Measurements from ENCODE around the gene MLANA.

Gene MLANA

GRCh38 chr9:5900622-5901021 lies 9.9 kb downstream of the MLANA start:
- no peak for DNase-seq (ENCODE audit: low read depth)

DNA sequence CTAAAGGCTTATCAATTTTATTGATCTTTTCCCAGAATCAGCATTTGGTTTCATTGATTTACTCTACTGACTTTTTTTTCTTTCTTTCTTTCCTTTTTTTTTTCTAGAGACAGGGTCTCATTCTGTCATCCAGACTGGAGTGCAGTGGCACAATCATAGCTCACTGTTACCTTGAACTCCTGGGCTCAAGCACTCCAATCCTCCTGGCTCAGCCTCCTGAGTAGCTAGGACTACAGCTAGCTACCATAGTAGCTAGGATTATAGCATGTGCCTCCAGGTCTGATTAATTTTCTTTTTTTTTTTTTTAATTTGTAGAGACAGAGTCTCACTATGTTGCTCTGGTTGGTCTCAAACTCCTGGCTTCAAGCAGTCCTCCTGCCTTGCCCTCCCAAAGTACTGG lies 11.7 kb downstream of the MLANA start:
- DNase-seq (ENCODE audit: low read depth) = no peak

GRCh38 chr9:5908918-5909317 lies 18.2 kb downstream of the MLANA start:
- no peak for DNase-seq (ENCODE audit: low read depth)

- no peak for DNase-seq (ENCODE audit: low read depth)
Measured at GRCh38 chr9:5909976-5910375, 19.3 kb downstream of the MLANA start.

GRCh38 chr9:5910413-5911057 lies 19.8 kb downstream of the MLANA start:
- DNase-seq (ENCODE audit: low read depth) = no peak

- DNase-seq (ENCODE audit: low read depth) = no peak
Measured at GRCh38 chr9:5915438-5915837, 24.7 kb downstream of the MLANA start.

- DNase-seq (ENCODE audit: low read depth) = no peak
Measured at GRCh38 chr9:5917273-5917672, 26.6 kb downstream of the MLANA start.

DNA sequence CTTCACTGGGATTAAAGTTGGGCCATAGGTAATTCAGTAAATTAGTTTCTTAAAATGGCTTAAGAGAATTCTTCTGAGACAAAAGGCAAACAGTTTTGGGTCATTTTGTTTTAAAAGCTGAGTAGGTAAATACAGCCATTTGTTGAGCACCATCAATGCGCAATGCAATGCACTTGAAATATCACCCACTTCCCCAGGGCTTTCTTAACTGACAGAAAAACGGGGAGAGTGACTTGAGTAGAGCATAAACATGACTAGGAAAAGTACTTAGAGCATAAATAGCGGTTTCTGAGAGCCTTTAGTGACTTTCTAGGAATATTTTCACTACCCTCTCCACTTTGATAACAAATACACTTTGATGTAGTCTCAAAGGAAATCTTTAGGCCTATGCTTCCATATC lies 27.2 kb downstream of the MLANA start:
- DNase-seq (ENCODE audit: low read depth) = no peak

DNA sequence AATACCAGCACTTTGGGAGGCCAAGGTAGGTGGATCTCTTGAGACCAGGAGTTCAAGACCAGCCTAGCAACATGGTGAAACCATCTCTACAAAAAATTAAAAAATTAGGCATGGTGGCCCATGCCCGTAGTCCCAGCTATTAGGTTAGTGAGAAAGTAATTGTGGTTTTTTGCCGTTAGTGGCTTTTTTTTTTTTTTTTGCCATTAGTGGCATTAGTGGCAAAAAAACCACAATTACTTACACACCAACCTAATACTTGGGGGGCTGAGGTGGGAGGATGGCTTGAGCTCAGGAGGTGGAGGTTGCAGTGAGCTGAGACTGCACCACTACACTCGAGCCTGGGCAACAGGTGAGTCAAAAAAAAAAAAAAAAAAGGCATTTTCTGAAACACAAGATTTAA lies 27.8 kb downstream of the MLANA start:
- no peak for DNase-seq (ENCODE audit: low read depth)

DNA sequence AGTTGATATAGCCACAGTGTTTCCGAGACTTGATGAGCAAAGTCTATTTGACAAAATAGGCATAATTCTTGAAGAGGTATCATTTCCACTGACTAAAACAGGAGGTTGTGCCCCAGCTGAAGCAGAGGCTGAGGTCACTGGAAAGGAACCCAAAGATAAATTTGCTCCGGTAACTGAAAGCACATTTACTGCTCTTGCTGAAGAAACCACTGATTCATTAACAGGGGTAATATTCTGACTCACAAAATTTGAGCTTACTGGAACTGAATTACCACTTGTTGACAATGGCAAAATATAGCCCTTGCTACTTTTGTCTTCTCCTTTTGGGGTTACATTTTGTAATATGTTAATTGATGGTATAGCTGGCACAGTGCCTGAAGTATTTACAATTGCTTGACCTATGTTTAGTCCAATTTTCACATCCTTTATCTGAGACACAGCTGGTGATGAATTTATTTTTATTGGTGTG lies 30.2 kb downstream of the MLANA start:
- DNase-seq (ENCODE audit: low read depth) = no peak

- no peak for DNase-seq (ENCODE audit: low read depth)
Measured at GRCh38 chr9:5922192-5922591, 31.5 kb downstream of the MLANA start.

GRCh38 chr9:5931657-5932056 lies 41.0 kb downstream of the MLANA start:
- no peak for DNase-seq (ENCODE audit: low read depth)

- no peak for DNase-seq (ENCODE audit: low read depth)
Measured at GRCh38 chr9:5938449-5938848, 47.8 kb downstream of the MLANA start.

DNA sequence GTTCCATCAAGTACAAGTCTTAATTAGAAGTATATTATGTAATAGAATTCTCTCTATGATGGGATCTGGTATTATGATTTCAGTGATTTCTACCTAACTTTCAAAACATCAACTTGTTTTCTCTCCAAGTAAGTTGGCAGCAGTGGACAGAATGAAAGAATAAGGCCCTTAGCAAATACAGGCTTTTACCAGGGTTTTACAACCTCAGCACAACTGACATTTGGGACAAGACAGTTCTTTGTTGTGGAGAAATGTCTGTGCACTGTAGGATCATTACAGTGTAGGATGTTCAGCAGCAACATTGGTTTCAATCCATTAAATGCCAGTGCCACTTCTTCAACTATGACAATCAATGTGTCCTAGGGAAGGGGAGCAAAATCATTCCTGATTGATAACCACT lies 48.8 kb downstream of the MLANA start:
- no peak for DNase-seq (ENCODE audit: low read depth)

- no peak for DNase-seq (ENCODE audit: low read depth)
Measured at GRCh38 chr9:5941214-5941613, 50.5 kb downstream of the MLANA start.

- DNase-seq (ENCODE audit: low read depth) = no peak
Measured at GRCh38 chr9:5945112-5945511, 54.4 kb downstream of the MLANA start.

GRCh38 chr9:5947912-5948311 lies 57.2 kb downstream of the MLANA start:
- no peak for DNase-seq (ENCODE audit: low read depth)

DNA sequence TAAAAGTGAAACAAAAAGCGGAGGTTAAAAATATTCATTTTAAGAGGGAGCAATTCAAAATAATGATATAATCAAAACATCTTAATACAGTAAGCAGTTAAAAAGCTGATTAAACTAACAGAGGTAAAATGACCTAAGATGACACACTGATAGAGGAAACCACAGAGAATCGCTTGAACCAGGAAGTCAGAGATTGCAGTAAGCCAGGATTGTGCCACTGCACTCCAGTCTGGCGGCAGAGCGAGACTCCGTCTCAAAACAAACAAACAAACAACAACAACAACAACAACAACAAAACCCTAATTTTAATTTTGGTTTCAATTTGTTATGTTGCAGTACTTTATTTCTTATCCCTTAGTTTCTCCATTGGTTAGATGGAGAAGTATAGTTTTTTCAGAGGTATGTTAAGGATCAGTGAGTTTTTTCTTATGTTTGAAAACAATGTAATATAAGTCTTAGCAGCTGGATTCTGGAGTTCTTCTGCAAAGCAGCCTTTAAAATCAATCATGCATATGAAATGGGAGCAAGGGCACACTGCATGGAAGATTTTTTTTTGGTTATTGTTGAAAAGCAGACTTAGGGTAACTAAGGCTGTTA lies 58.5 kb downstream of the MLANA start:
- DNase-seq (ENCODE audit: low read depth) = no peak

DNA sequence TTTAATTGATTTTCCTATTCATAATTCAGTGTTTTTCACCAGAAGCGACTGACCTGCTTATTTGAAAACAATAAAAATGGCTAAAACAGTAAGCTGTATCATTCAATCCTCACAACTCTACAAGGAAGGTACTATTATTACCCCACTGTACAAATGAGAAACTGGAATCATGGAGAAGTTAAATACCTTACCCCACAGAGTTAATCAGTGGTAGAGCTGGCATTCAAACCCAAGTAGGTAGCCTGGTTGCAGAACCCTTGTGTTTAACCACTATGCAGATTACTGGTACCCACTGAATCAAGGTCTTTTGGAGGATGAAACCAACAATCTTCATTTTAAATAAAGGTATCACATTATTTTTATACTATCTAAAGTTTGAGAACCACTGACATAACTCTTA lies 59.6 kb downstream of the MLANA start:
- DNase-seq (ENCODE audit: low read depth) = no peak

DNA sequence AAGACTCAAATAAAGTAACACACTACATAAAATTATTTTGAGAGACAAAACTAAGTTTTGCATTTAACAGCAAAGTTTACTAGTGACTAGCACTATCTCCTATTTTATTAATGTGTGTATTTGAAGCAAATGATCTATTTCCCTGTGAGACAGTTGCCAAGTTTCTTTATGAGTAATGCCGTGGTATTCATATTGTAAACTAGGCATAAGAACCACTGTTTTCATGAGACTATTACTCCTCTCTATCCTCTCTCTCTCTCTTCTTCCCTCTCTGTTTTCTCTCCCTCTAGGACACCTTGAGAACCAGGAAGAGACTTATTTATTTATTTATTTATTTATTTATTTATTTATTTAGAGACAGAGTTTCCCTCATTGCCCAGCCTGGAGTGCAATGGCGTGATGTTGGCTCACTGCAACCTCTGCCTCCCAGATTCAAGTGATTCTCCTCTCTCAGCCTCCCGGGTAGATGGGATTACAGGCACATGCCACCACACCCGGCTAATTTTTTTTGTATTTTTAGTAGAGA lies 61.1 kb downstream of the MLANA start:
- DNase-seq (ENCODE audit: low read depth) = no peak

DNA sequence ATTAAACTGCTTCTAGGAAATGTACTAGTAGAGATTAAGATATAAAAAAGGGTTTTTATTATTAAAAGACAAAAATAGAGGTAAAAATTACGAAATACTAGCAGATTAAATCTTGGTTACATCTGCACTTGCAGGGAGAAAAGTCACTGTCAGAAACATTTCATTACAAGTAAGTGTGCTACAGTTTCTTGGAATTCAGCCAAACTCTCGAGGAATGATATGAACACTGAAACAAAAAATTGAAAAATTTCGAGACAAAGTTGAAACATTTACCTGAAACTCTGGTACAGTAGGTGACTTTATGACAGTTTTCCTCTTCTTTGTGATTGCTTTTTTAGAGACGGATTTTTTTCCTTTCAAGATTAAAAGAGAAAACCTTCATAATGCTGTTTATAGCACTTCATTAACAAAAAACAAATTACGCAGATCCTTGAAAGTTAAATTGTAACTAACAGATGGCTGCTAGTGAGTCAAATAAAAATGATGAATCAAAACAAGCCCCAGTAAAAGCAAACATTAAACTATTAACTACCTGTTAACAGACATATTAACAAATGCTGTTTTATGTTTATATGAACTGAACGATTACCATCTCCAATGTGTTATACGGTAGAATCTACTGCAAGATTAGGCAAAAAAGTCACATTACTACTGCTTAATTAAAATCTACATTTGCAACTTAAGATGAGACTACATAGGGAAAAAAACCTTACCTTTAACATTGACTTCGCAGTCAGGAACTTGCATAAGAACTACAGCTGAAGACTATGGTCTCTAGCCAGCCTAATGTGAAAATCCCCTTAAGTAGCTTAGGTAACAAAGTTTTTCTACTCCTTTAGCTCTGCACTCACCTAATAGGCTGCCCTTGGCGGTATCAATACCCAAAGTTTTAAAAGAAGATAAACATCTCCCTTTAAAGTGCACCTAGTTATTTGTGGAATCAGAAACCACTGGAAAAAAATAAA lies 63.3 kb downstream of the MLANA start:
- no peak for DNase-seq (ENCODE audit: low read depth)

GRCh38 chr9:5957166-5957565 lies 66.5 kb downstream of the MLANA start:
- DNase-seq (ENCODE audit: low read depth) = no peak

DNA sequence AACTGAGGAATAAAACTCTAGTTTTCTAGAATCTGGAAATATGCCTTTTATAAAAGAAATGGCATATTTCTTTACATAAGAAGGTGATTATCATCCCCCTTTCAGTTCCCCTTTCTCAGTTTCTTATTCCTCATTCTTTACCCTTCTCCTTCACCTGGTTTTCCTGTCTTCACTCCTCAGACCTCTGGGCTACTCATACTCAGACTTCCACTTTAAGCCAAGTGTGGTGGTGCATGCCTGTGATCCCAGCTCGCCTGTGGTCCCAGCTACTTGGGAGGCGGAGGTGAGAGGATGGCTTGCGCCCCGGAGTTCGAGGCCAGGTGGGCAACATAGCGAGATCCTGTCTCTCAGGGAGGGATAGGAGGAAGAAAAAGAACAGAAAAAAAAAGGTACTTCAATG lies 67.6 kb downstream of the MLANA start:
- DNase-seq (ENCODE audit: low read depth) = no peak
